SK-N-MC (cell line): ENCODE results near the gene ABLIM3.

Source experiments
- EZH2 ChIP-seq: fragments of 200-600 bp; sonication (generic); IDR thresholded peaks from one replicate; pipeline ENCODE4 v1.6.1; 2017; ENCODE audit warnings: antibody characterized with exemption
- POLR2AphosphoS5 ChIP-seq: IDR thresholded peaks from 2 replicates; pipeline ENCODE4 v1.6.1; 2012; ENCODE audit warnings: mild to moderate bottlenecking, low read depth, low read length, borderline replicate concordance

- no peak for TF ChIP-seq POLR2AphosphoS5
- no peak for TF ChIP-seq EZH2
Observed at GRCh38 chr5:149247726-149248125, 106.4 kb downstream of the ABLIM3 start.
